ENCODE results near the gene NLRX1.

Gene NLRX1, protein sequence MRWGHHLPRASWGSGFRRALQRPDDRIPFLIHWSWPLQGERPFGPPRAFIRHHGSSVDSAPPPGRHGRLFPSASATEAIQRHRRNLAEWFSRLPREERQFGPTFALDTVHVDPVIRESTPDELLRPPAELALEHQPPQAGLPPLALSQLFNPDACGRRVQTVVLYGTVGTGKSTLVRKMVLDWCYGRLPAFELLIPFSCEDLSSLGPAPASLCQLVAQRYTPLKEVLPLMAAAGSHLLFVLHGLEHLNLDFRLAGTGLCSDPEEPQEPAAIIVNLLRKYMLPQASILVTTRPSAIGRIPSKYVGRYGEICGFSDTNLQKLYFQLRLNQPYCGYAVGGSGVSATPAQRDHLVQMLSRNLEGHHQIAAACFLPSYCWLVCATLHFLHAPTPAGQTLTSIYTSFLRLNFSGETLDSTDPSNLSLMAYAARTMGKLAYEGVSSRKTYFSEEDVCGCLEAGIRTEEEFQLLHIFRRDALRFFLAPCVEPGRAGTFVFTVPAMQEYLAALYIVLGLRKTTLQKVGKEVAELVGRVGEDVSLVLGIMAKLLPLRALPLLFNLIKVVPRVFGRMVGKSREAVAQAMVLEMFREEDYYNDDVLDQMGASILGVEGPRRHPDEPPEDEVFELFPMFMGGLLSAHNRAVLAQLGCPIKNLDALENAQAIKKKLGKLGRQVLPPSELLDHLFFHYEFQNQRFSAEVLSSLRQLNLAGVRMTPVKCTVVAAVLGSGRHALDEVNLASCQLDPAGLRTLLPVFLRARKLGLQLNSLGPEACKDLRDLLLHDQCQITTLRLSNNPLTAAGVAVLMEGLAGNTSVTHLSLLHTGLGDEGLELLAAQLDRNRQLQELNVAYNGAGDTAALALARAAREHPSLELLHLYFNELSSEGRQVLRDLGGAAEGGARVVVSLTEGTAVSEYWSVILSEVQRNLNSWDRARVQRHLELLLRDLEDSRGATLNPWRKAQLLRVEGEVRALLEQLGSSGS

DNA sequence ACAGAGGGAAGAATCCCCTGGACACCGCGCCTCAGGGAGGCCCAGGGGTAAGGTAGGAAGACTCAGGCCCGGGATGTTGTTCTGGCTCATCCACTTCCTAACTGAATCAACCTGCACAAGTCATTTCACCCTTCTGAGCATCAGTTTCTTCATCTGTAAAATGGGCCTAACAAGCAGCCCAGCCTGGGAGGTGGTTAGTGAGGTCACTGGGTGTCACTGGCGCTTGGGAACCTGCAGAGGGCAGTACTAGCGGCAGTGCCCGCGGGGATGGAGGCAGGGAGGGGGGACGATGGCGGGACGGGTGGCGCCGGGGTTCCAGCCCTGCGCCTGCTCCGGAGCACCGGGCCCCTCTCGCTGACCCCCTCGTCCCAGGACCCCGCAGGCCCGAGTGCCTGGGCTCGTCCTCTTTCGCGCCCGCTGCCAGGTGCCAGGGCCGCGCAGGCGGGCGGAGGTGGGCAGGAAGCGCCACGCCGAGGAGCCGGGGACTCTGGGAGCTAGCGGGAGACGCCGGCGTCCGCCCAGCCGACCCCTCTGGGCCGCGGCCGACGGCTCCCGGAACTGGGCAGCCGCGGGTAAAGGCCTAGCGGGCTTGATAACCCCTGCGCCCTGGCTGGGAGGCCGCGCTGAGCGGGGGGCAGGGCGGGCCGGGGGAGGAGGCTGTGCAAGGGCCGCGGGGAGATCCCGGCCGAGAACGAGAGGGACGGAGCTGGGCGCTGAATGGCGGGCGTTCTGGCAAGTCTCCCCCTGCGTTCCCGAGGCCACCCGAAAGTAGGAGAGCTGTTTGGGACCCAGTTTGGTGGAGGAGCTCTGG lies at the start of gene NLRX1:
Gene NLRX1 (plus strand): TSS at position 255 of the 811 bp plus-strand sequence. CDS start 2,679 bp downstream, outside the sequence.
- Histone ChIP-seq H3K4me3 (ENCODE audit: low read depth, low read length, poor library complexity, severe bottlenecking) (peak within 1 kb of the TSS; percentile 71), H3K27ac (ENCODE audit: low read depth, low read length, poor library complexity, severe bottlenecking) (no peak within 1 kb of the TSS), H3F3A (ENCODE audit: insufficient read depth, low read length) (no peaks in the 10 kb centered on the region), H3K4me1 (ENCODE audit: insufficient read depth, low read length, severe bottlenecking) (peaks cover 6% of the 10 kb centered on the region), H3K4me2 (ENCODE audit: low read length) (peak within 1 kb of the TSS; percentile 79), H3K36me3 (ENCODE audit: insufficient read depth, low read length) (no peaks in the 10 kb centered on the region), H3K27me3 (ENCODE audit: insufficient read depth, low read length) (no peaks in the 10 kb centered on the region), H3K9ac (ENCODE audit: low read length) (peak within 1 kb of the TSS; percentile 77), H3K9me3 (ENCODE audit: low read length) (no peaks in the 10 kb centered on the region), H4K20me1 (ENCODE audit: insufficient read depth, low read length) (no peaks in the 10 kb centered on the region), H2AFZ (ENCODE audit: low read length) (no peak within 1 kb of the TSS), H3K9me2 (ENCODE audit: low read depth, low read length) (no peaks in the 10 kb centered on the region), H3K79me2 (ENCODE audit: insufficient read depth, low read length) (no peaks in the 10 kb centered on the region)
- no peak for TF ChIP-seq EZH2 (IDR thresholded peaks at IDR 0.05; ENCODE audit: borderline replicate concordance, low read length)
- TF ChIP-seq, protein P1, sequence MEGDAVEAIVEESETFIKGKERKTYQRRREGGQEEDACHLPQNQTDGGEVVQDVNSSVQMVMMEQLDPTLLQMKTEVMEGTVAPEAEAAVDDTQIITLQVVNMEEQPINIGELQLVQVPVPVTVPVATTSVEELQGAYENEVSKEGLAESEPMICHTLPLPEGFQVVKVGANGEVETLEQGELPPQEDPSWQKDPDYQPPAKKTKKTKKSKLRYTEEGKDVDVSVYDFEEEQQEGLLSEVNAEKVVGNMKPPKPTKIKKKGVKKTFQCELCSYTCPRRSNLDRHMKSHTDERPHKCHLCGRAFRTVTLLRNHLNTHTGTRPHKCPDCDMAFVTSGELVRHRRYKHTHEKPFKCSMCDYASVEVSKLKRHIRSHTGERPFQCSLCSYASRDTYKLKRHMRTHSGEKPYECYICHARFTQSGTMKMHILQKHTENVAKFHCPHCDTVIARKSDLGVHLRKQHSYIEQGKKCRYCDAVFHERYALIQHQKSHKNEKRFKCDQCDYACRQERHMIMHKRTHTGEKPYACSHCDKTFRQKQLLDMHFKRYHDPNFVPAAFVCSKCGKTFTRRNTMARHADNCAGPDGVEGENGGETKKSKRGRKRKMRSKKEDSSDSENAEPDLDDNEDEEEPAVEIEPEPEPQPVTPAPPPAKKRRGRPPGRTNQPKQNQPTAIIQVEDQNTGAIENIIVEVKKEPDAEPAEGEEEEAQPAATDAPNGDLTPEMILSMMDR (IDR thresholded peaks at IDR 0.05; ENCODE audit: low read length) = peak; percentile 76

DNA sequence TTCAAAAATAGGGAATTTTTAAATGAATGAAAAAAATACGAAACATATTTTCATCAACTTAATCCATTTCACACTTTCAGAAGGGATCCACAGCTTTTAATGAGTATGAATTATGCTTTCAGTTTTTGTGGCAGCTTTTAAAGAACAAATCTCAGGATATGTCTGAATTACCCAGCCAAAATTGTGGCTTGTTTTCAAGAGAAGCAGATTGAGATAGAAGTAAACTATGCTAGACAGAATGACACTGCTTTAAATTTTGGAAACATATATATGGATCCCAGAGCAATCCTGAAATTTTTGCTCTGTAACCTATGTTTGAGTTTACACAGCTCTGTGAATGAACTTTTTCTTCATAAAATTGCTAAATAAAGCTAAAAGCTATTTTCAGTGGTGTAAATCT lies 49.6 kb upstream of the NLRX1 start:
- Histone ChIP-seq H3K27ac (ENCODE audit: low read depth, low read length, poor library complexity, severe bottlenecking) (no peak overlapping the region), H3K36me3 (ENCODE audit: insufficient read depth, low read length) (peaks cover 22% of the 10 kb centered on the region; the same call in 1 of the 2 replicates), H4K20me1 (ENCODE audit: insufficient read depth, low read length) (no peaks in the 10 kb centered on the region), H3K9me3 (ENCODE audit: low read length) (no peaks in the 10 kb centered on the region), H3K4me2 (ENCODE audit: low read length) (no peak overlapping the region), H3F3A (ENCODE audit: insufficient read depth, low read length) (no peaks in the 10 kb centered on the region), H3K4me3 (ENCODE audit: low read depth, low read length, poor library complexity, severe bottlenecking) (no peak overlapping the region), H2AFZ (ENCODE audit: low read length) (no peak overlapping the region), H3K4me1 (ENCODE audit: insufficient read depth, low read length, severe bottlenecking) (peaks cover 22% of the 10 kb centered on the region), H3K9me2 (ENCODE audit: low read depth, low read length) (no peaks in the 10 kb centered on the region), H3K27me3 (ENCODE audit: insufficient read depth, low read length) (no peaks in the 10 kb centered on the region), H3K79me2 (ENCODE audit: insufficient read depth, low read length) (peaks cover 4% of the 10 kb centered on the region), H3K9ac (ENCODE audit: low read length) (no peak overlapping the region)
- TF ChIP-seq, protein P1 (IDR thresholded peaks at IDR 0.05; ENCODE audit: low read length) = no peak
- no peak for TF ChIP-seq EZH2 (IDR thresholded peaks at IDR 0.05; ENCODE audit: borderline replicate concordance, low read length)

DNA sequence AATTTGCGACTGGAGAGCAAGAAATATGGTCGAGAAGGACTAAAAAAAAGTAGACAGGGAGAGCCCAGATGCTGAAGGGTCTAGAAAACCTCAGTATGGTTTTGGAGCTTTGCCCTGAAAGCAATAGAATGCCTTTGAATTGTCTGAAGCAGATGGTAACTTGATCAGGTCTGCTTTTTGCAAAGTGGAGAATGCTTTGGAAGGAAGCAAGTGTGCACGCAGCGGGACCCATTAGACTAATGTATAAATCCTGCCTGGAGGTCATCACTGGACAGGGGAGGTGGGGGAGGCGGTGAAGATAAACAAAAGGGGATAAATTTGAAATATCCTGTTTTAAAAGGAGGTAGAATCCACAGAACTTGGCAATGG lies 47.9 kb upstream of the NLRX1 start:
- H3K9me2 ChIP-seq (ENCODE audit: low read depth, low read length) = no peaks in the 10 kb centered on the region
- peaks cover 22% of the 10 kb centered on the region for H3K4me1 ChIP-seq (ENCODE audit: insufficient read depth, low read length, severe bottlenecking)
- H3K4me3 ChIP-seq (ENCODE audit: low read depth, low read length, poor library complexity, severe bottlenecking) = peak overlapping the region; percentile 98
- H3K9me3 ChIP-seq (ENCODE audit: low read length) = no peaks in the 10 kb centered on the region
- no peaks in the 10 kb centered on the region for H3F3A ChIP-seq (ENCODE audit: insufficient read depth, low read length)
- no peak for TF ChIP-seq EZH2 (IDR thresholded peaks at IDR 0.05; ENCODE audit: borderline replicate concordance, low read length)
- TF ChIP-seq, protein P1 (IDR thresholded peaks at IDR 0.05; ENCODE audit: low read length) = no peak
- H3K36me3 ChIP-seq (ENCODE audit: insufficient read depth, low read length) = peaks cover 18% of the 10 kb centered on the region
- no peaks in the 10 kb centered on the region for H3K27me3 ChIP-seq (ENCODE audit: insufficient read depth, low read length)
- H3K4me2 ChIP-seq (ENCODE audit: low read length) = peak overlapping the region; percentile 86
- no peaks in the 10 kb centered on the region for H4K20me1 ChIP-seq (ENCODE audit: insufficient read depth, low read length)
- peak overlapping the region; percentile 21 for H3K27ac ChIP-seq (ENCODE audit: low read depth, low read length, poor library complexity, severe bottlenecking)
- H3K79me2 ChIP-seq (ENCODE audit: insufficient read depth, low read length) = peaks cover 4% of the 10 kb centered on the region
- peak overlapping the region; percentile 71 for H3K9ac ChIP-seq (ENCODE audit: low read length)
- H2AFZ ChIP-seq (ENCODE audit: low read length) = no peak overlapping the region
